Testis (tissue), 2 donors: ENCODE results near the gene ARAP2.

Experiments used
- CTCF ChIP-seq, 3 experiments: fragments of 450-650 bp in 2 of 3; fragments of 200-600 bp in 1 of 3; sonication (generic) in 1 of 3; IDR thresholded peaks; one replicate each; pipeline ENCODE4 v1.5.1; 2016 to 2019; ENCODE audit warnings: antibody characterized with exemption in 3 of 3, mild to moderate bottlenecking in 2 of 3, moderate library complexity in 1 of 3
- POLR2A ChIP-seq: fragments of 450-650 bp; IDR thresholded peaks from one replicate; pipeline ENCODE4 v1.6.1; 2017; ENCODE audit warnings: antibody characterized with exemption, mild to moderate bottlenecking, moderate library complexity

- TF ChIP-seq CTCF (IDR thresholded peaks at IDR 0.05) (no peak), POLR2A (no peak)
Observed at GRCh38 chr4:36206012-36206411, 38.3 kb downstream of the ARAP2 start.
